Stomach (tissue), 4 donors: ENCODE data around the gene SERINC3.

Source experiments
- CTCF ChIP-seq, 7 experiments: fragments of 450-650 bp in 4 of 7; fragments of 200-600 bp in 3 of 7; sonication (generic) in 3 of 7; IDR thresholded peaks; one replicate each; pipeline ENCODE4 v1.5.1; 2016 to 2019; ENCODE audit warnings: antibody characterized with exemption in 7 of 7, control low read depth in 2 of 7, mild to moderate bottlenecking in 1 of 7
- EP300 ChIP-seq: sonication (generic); formaldehyde crosslinking; IDR thresholded peaks from one replicate; pipeline ENCODE4 v1.6.1; 2017; ENCODE audit warnings: antibody characterized with exemption
- POLR2A ChIP-seq, 4 donors: fragments of 450-650 bp; IDR thresholded peaks; one replicate each; pipeline ENCODE4 v1.6.1; 2016; ENCODE audit warnings: antibody characterized with exemption in 4 of 4, control low read depth in 2 of 4, mild to moderate bottlenecking in 1 of 4, moderate library complexity in 1 of 4
- POLR2AphosphoS5 ChIP-seq, 3 donors: sonication (generic); formaldehyde crosslinking; IDR thresholded peaks; one replicate each; pipeline ENCODE4 v1.6.1; 2016; ENCODE audit warnings: antibody characterized with exemption in 3 of 3

- TF ChIP-seq CTCF (IDR thresholded peaks at IDR 0.05) (no peak), EP300 (no peak), POLR2A (IDR thresholded peaks at IDR 0.05) (no peak), POLR2AphosphoS5 (IDR thresholded peaks at IDR 0.05) (no peak)
These were observed 24.9 kb downstream of the SERINC3 start for GRCh38 chr20:44496976-44497375.
